GM12878 (cell line): Measurements from ENCODE around the gene FOXJ1. TPM values are rescaled to one million over a fixed set of nuclear protein-coding genes. Genes with fewer than 3 reads are reported as not detected.

Experiments
- ATAC-seq: fragments of 200-7000 bp; cut with Tn5 transposase; 3 replicates; pipeline ENCODE4 v1.9.1; 2020; ENCODE audit warnings: mild to moderate bottlenecking, moderate library complexity
- BruUV-seq: library from RNA; stranded (reverse); fragments of 400-500 nt; replicated peaks from 2 replicates; lab custom pipeline; 2021; lab: Mats Ljungman, UMichigan
- CTCF ChIA-PET: fragments of 300-600 bp; sonication (Branson Sonifier 250); formaldehyde crosslinking; extraction: SDS; loops from one replicate; lab custom pipeline; 2021; ENCODE audit warnings: inconsistent platforms; lab: Yijun Ruan, JAX
- POLR2A ChIA-PET: fragments of 350-600 bp; formaldehyde crosslinking; extraction: SDS; loops from one replicate; lab custom pipeline; 2021; ENCODE audit warnings: inconsistent platforms; lab: Charles Lee
- RAD21 ChIA-PET: fragments of 300-600 bp; sonication (Branson Sonifier 250); formaldehyde crosslinking; loops from one replicate; lab custom pipeline; 2023; ENCODE audit warnings: antibody characterized with exemption; ENCODE audit not compliant: unreplicated experiment; lab: Charles Lee
- SMC1A ChIA-PET: fragments of 300-600 bp; sonication (Branson Sonifier 250); formaldehyde crosslinking; loops from one replicate; lab custom pipeline; 2023; ENCODE audit not compliant: unreplicated experiment, uncharacterized antibody; lab: Charles Lee
- DNase-seq: peaks from one replicate; pipeline ENCODE4 v3.0.0-alpha.2; 2011; ENCODE audit warnings: low read depth, low spot score
- FAIRE-seq: peaks from 3 replicates; lab custom pipeline; 2011; peaks lifted over from hg19 to GRCh38; lab: Jason Lieb, UNC
- H2AFZ ChIP-seq: 2 replicates; pipeline ENCODE4 v1.6.0; 2011; ENCODE audit warnings: low read depth, low read length, control low read depth; ENCODE audit not compliant: control insufficient read depth
- H3K27ac ChIP-seq: 2 replicates; pipeline ENCODE4 v1.5.1; 2011; ENCODE audit warnings: control low read depth; ENCODE audit not compliant: control insufficient read depth, insufficient read depth
- H3K27me3 ChIP-seq, 2 experiments: replicated peaks in 1 of 2; 2 replicates each; pipeline versions ENCODE4 v1.6.0 to v1.6.1; 2011; ENCODE audit warnings: low read length in 1 of 2; ENCODE audit not compliant: control insufficient read depth in 2 of 2, insufficient read depth in 2 of 2
- H3K36me3 ChIP-seq, 2 experiments: 2 replicates each; pipeline ENCODE4 v1.5.1; 2011; ENCODE audit warnings: low read length in 1 of 2; ENCODE audit not compliant: control insufficient read depth in 2 of 2, insufficient read depth in 2 of 2
- H3K4me1 ChIP-seq: 2 replicates; pipeline ENCODE4 v1.6.1; 2011; ENCODE audit warnings: mild to moderate bottlenecking, low read length, moderate library complexity, mixed read lengths; ENCODE audit not compliant: control insufficient read depth, insufficient read depth
- H3K4me2 ChIP-seq: 2 replicates; pipeline ENCODE4 v1.6.0; 2011; ENCODE audit warnings: control low read depth; ENCODE audit not compliant: control insufficient read depth, insufficient read depth
- H3K4me3 ChIP-seq: fragments of 200-600 bp; sonication (generic); 2 replicates; pipeline ENCODE4 v1.5.1; 2016
- H3K79me2 ChIP-seq: 2 replicates; pipeline ENCODE4 v1.6.0; 2011; ENCODE audit warnings: low read length; ENCODE audit not compliant: control insufficient read depth, insufficient read depth
- H3K9ac ChIP-seq: 2 replicates; pipeline ENCODE4 v1.8.0; 2011; ENCODE audit warnings: low read length, control low read depth, mixed read lengths; ENCODE audit not compliant: control insufficient read depth, insufficient read depth
- H3K9me3 ChIP-seq: replicated peaks from 3 replicates; pipeline ENCODE4 v1.5.1; 2011; ENCODE audit warnings: mild to moderate bottlenecking, low read length; ENCODE audit not compliant: control insufficient read depth, insufficient read depth
- H4K20me1 ChIP-seq: 2 replicates; pipeline ENCODE4 v1.6.0; 2011; ENCODE audit not compliant: control insufficient read depth, insufficient read depth
- BRCA1 ChIP-seq: IDR thresholded peaks from 2 replicates; pipeline ENCODE4 v1.6.1; 2011; ENCODE audit warnings: low read depth, low read length, improper control_type of control experiment
- CEBPB ChIP-seq, 2 experiments: fragments of 150-350 bp in 1 of 2; IDR thresholded peaks; 2 replicates each; pipeline ENCODE4 v1.6.1; 2012 to 2014; ENCODE audit warnings: low read depth in 2 of 2, low read length in 2 of 2, borderline replicate concordance in 1 of 2, inconsistent platforms in 1 of 2
- CHD1 ChIP-seq: IDR thresholded peaks from 2 replicates; pipeline ENCODE4 v1.6.1; 2012; ENCODE audit warnings: low read depth, low read length, improper control_type of control experiment
- CREM ChIP-seq: IDR thresholded peaks from 2 replicates; pipeline ENCODE4 v1.6.1; 2014; ENCODE audit warnings: antibody characterized with exemption, low read depth
- FOS ChIP-seq: IDR thresholded peaks from 3 replicates; pipeline ENCODE4 v1.6.1; 2011; ENCODE audit warnings: borderline replicate concordance; ENCODE audit not compliant: insufficient read length; ENCODE audit errors: extremely low read depth
- GATAD2B ChIP-seq: fragments of 450-650 bp; conservative IDR thresholded peaks from 2 replicates; pipeline ENCODE4 v1.6.1; 2017; ENCODE audit warnings: low read depth, mild to moderate bottlenecking, moderate library complexity
- HDAC6 ChIP-seq: fragments of 200-600 bp; sonication (generic); IDR thresholded peaks from one replicate; pipeline ENCODE4 v1.8.0; 2017; ENCODE audit warnings: antibody characterized with exemption; ENCODE audit not compliant: unreplicated experiment
- JUND ChIP-seq: IDR thresholded peaks from 2 replicates; pipeline ENCODE4 v1.6.1; 2012; ENCODE audit warnings: low read depth, mild to moderate bottlenecking, low read length, improper control_type of control experiment, moderate library complexity
- MEF2B ChIP-seq: fragments of 450-650 bp; IDR thresholded peaks from 2 replicates; pipeline ENCODE4 v1.6.1; 2018; ENCODE audit warnings: mild to moderate bottlenecking, moderate library complexity; ENCODE audit not compliant: partially characterized antibody, poor library complexity, severe bottlenecking
- MYB ChIP-seq: fragments of 150-350 bp; IDR thresholded peaks from 2 replicates; pipeline ENCODE4 v1.6.1; 2014; ENCODE audit warnings: mild to moderate bottlenecking, low read depth, low read length, borderline replicate concordance
- PAX5 ChIP-seq: IDR thresholded peaks from 2 replicates; pipeline ENCODE4 v1.6.1; 2011; ENCODE audit warnings: low read depth, low read length, borderline replicate concordance
- PML ChIP-seq: IDR thresholded peaks from 2 replicates; pipeline ENCODE4 v1.6.1; 2012; ENCODE audit warnings: low read length, inconsistent platforms
- RAD51 ChIP-seq: fragments of 450-650 bp; IDR thresholded peaks from 2 replicates; pipeline ENCODE4 v1.6.1; 2016; ENCODE audit warnings: moderate library complexity, mild to moderate bottlenecking, inconsistent platforms
- RCOR1 ChIP-seq: conservative IDR thresholded peaks from 2 replicates; pipeline ENCODE4 v1.6.1; 2012; ENCODE audit warnings: low read depth, low read length, improper control_type of control experiment
- SUZ12 ChIP-seq: fragments of 200-600 bp; sonication (generic); IDR thresholded peaks from one replicate; pipeline ENCODE4 v1.6.1; 2018; ENCODE audit warnings: antibody characterized with exemption, mild to moderate bottlenecking; ENCODE audit not compliant: unreplicated experiment
- ZBTB33 ChIP-seq: fragments of 450-650 bp; IDR thresholded peaks from 2 replicates; pipeline ENCODE4 v1.6.1; 2017; ENCODE audit warnings: mild to moderate bottlenecking
- ZNF217 ChIP-seq: fragments of 450-650 bp; IDR thresholded peaks from 2 replicates; pipeline ENCODE4 v1.6.1; 2017; ENCODE audit warnings: antibody characterized with exemption, mild to moderate bottlenecking
- ZSCAN29 ChIP-seq: fragments of 450-650 bp; IDR thresholded peaks from 2 replicates; pipeline ENCODE4 v1.6.1; 2017; ENCODE audit warnings: mild to moderate bottlenecking, moderate library complexity
- WGBS: methylation state at CpG from one replicate; pipeline ENCODE4 v1.1.6; 2016; ENCODE audit warnings: low lambda C conversion rate; ENCODE audit not compliant: insufficient replicate concordance, insufficient coverage; ENCODE audit errors: missing lambda C conversion rate; 5-methylcytosine and 5-hydroxymethylcytosine counted together
- in situ Hi-C: fragments of 300-500 bp; cut with MboI; formaldehyde crosslinking; loops from 9 replicates; pipeline ENCODE4 v1.14.3; 2018; ENCODE audit warnings: mixed read lengths
- intact Hi-C: fragments of 100-400 bp; cut with micrococcal nuclease; formaldehyde crosslinking; loops from one replicate; pipeline ENCODE4 v1.14.2; 2022; ENCODE audit not compliant: unreplicated experiment
- polyA plus RNA-seq, 11 experiments: library from polyadenylated mRNA; depleted of rRNA in 4 of 11; unstranded in 6 of 11; stranded (reverse) in 5 of 11; fragments of >200 nt; fragmentation: Nextera tagmentation in 4 of 11; fragmentation: Illumina TruSeq in 1 of 11; extraction: Ambion mirVana in 4 of 11; extraction: Trizol in 1 of 11; gene quantifications; 1 replicate in 1 of 11; 2 replicates in 10 of 11; pipeline versions ENCODE4 v1.2.1 to v1.2.3, GENCODE V29; 2011 to 2016; ENCODE audit warnings: inconsistent platforms in 2 of 11, missing spikeins in 2 of 11, low read depth in 1 of 11
- total RNA-seq, 4 experiments: library from RNA; depleted of rRNA in 3 of 4; stranded (reverse); fragments of >200 nt in 3 of 4; fragmentation: Illumina TruSeq in 1 of 4; extraction: Trizol in 1 of 4; gene quantifications; 2 replicates each; pipeline versions ENCODE4 v1.2.1 to v1.2.3, GENCODE V29; 2013 to 2021

Gene FOXJ1
- total and polyA plus RNA-seq, 10 of the 15 experiments (the other 5 are each of a cell fraction or from before 2014, with no cell fraction given): not detected

- Histone ChIP-seq H2AFZ (no peak overlapping the region), H3K36me3 (peaks cover 13 to 22% of the 10 kb centered on the region in 2 experiments; a peak in 3 of 4 replicates), H4K20me1 (no peaks in the 10 kb centered on the region), H3K9ac (no peak overlapping the region), H3K4me3 (no peak overlapping the region), H3K27me3 (no peaks in the 10 kb centered on the region), H3K9me3 (no peaks in the 10 kb centered on the region), H3K27ac (no peak overlapping the region), H3K4me2 (no peak overlapping the region), H3K79me2 (no peaks in the 10 kb centered on the region), H3K4me1 (no peaks in the 10 kb centered on the region)
- DNase-seq: no peak
- peak; percentile 28; the same call in 1 of the 3 replicates for ATAC-seq
- FAIRE-seq: no peak
- POLR2A ChIA-PET: no interaction called here
- intact Hi-C loops (no loop called here), in situ Hi-C loops (no loop called here)
- no TSS peak for BruUV-seq
- RAD21 ChIA-PET: no interaction called here
- CTCF ChIA-PET: interaction anchor here (0.6 kb wide), 1 partner anchor 74 kb away, joined by 3 read pairs; no protein-coding TSS in a partner anchor
- WGBS: 91% methylated on average over 24 of the region's 25 CpGs
- SMC1A ChIA-PET: no interaction called here
- no peak for TF ChIP-seq FOS
- TF ChIP-seq ZSCAN29: no peak
- TF ChIP-seq MEF2B: no peak
- no peak for TF ChIP-seq ZBTB33
- TF ChIP-seq CEBPB (IDR thresholded peaks at IDR 0.05; ENCODE audit: borderline replicate concordance in 1 of 2, low read depth in 2 of 2, low read length in 2 of 2): no peak
- TF ChIP-seq PML: no peak
- no peak for TF ChIP-seq PAX5
- TF ChIP-seq RAD51: no peak
- no peak for TF ChIP-seq HDAC6
- no peak for TF ChIP-seq ZNF217
- no peak for TF ChIP-seq RCOR1
- TF ChIP-seq CREM: no peak
- no peak for TF ChIP-seq BRCA1
- no peak for TF ChIP-seq JUND
- no peak for TF ChIP-seq SUZ12
- no peak for TF ChIP-seq GATAD2B
- TF ChIP-seq MYB: no peak
- TF ChIP-seq CHD1: no peak
Measured at GRCh38 chr17:76088041-76088867, 52.8 kb downstream of the FOXJ1 start.
